ENCODE data around the gene PEA15. TPM values are rescaled to one million over a fixed set of nuclear protein-coding genes. Genes with fewer than 3 reads are reported as not detected.

PEA15 gene
- total RNA-seq, 1 donor from 2014 or later = 132 TPM

- DNase-seq = no peak
- peak in 1 of 2 donors; percentile 23 for ATAC-seq
- peak overlapping the region; percentile 92 for H3K4me3 ChIP-seq
- no peaks in the 10 kb centered on the region for H3K27me3 ChIP-seq (ENCODE audit: low read depth)
- intact Hi-C loops (cut with DNase I) = no loop called here
- H3K36me3 ChIP-seq = peaks cover 11% of the 10 kb centered on the region
- H3K27ac ChIP-seq = peak overlapping the region; percentile 95
- peaks cover 52% of the 10 kb centered on the region for H3K4me1 ChIP-seq
- H3K9me3 ChIP-seq = no peaks in the 10 kb centered on the region
- TF ChIP-seq CTCF (IDR thresholded peaks at IDR 0.05) = no peak
These were observed 500 bp upstream of the PEA15 start for GRCh38 chr1:160204526-160205241.

GRCh38 chr1:160206036-160206389 lies 829 bp downstream of the PEA15 start:
- Histone ChIP-seq H3K4me1 (peaks cover 59% of the 10 kb centered on the region), H3K27me3 (ENCODE audit: low read depth) (no peaks in the 10 kb centered on the region)
- intact Hi-C loops (cut with DNase I) = no loop called here

GRCh38 chr1:160206421-160207117 lies 1.4 kb downstream of the PEA15 start:
- H3K4me1 ChIP-seq = peaks cover 59% of the 10 kb centered on the region
- no peaks in the 10 kb centered on the region for H3K27me3 ChIP-seq (ENCODE audit: low read depth)
- ATAC-seq (no peak), DNase-seq (no peak)
- intact Hi-C loops (cut with DNase I) = no loop called here
- peaks cover 23% of the 10 kb centered on the region for H3K36me3 ChIP-seq
- no peaks in the 10 kb centered on the region for H3K9me3 ChIP-seq
- peak overlapping the region; percentile 95 for H3K27ac ChIP-seq
- no peak for TF ChIP-seq CTCF (IDR thresholded peaks at IDR 0.05)
- peak overlapping the region; percentile 92 for H3K4me3 ChIP-seq

More at GRCh38 chr1:160206036-160206389, 829 bp downstream of the PEA15 start:
- Histone ChIP-seq H3K4me3 (peak overlapping the region; percentile 92), H3K27ac (peak overlapping the region; percentile 95), H3K9me3 (no peaks in the 10 kb centered on the region), H3K36me3 (peaks cover 17% of the 10 kb centered on the region)
- ATAC-seq (peak; percentile 58 to 71), DNase-seq (no peak)
- no peak for TF ChIP-seq CTCF (IDR thresholded peaks at IDR 0.05)

GRCh38 chr1:160207118-160207650 lies 2.0 kb downstream of the PEA15 start:
- intact Hi-C loops (cut with DNase I) = no loop called here
- H3K9me3 ChIP-seq = no peaks in the 10 kb centered on the region
- H3K4me1 ChIP-seq = peaks cover 59% of the 10 kb centered on the region
- H3K27me3 ChIP-seq (ENCODE audit: low read depth) = no peaks in the 10 kb centered on the region
- H3K4me3 ChIP-seq = peak overlapping the region; percentile 92
- no peak for TF ChIP-seq CTCF (IDR thresholded peaks at IDR 0.05)
- H3K27ac ChIP-seq = peak overlapping the region; percentile 60
- DNase-seq (no peak), ATAC-seq (no peak)
- H3K36me3 ChIP-seq = peaks cover 29% of the 10 kb centered on the region

- Histone ChIP-seq H3K4me3 (no peak overlapping the region), H3K4me1 (peaks cover 59% of the 10 kb centered on the region)
- intact Hi-C loops (cut with DNase I) = no loop called here
These were observed 2.8 kb downstream of the PEA15 start for GRCh38 chr1:160207771-160208556.

More at GRCh38 chr1:160207771-160208556, 2.8 kb downstream of the PEA15 start:
- peaks cover 37% of the 10 kb centered on the region for H3K36me3 ChIP-seq
- H3K27ac ChIP-seq = peak overlapping the region; percentile 60
- no peaks in the 10 kb centered on the region for H3K27me3 ChIP-seq (ENCODE audit: low read depth)
- no peak for DNase-seq
- no peak for ATAC-seq
- no peaks in the 10 kb centered on the region for H3K9me3 ChIP-seq
- no peak for TF ChIP-seq CTCF (IDR thresholded peaks at IDR 0.05)
